Measurements from ENCODE around the gene PHACTR3.

Gene PHACTR3

GRCh38 chr20:59574308-59574707 lies 30.0 kb upstream of the PHACTR3 start:
- Histone ChIP-seq H3K79me2 (ENCODE audit: control insufficient read depth, insufficient read depth, low read length, unreplicated experiment) (no peaks in the 10 kb centered on the region), H3K4me1 (ENCODE audit: control insufficient read depth, insufficient read depth, low read length, unreplicated experiment) (no peaks in the 10 kb centered on the region), H3K36me3 (ENCODE audit: insufficient read depth, low read length) (no peaks in the 10 kb centered on the region), H3K4me3 (ENCODE audit: low read depth, low read length) (no peak overlapping the region), H3K27me3 (ENCODE audit: insufficient read depth, low read length) (peaks cover 33% of the 10 kb centered on the region; the same call in 1 of the 2 replicates), H2AFZ (ENCODE audit: low read length, unreplicated experiment) (no peak overlapping the region), H3K27ac (ENCODE audit: low read depth, low read length) (no peak overlapping the region)

DNA sequence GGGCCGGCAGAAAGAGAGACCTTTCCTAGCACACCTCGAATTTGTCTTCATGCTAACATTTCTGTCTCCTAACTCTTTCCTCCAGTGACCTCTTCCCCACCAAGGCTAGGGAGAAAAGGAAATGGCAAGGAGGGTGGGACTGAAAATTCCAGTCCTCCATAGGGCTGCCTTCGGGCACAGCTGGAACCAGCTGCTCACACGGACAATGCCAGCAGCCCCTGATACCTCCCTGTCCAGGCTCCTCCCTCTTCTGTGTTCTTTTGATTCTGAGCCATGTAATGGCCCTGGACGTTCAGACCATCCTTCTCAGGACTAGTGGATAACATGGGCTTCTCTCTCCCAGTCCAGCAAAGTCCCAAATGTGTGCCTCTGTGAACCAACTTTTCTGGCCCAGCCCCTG lies 29.1 kb upstream of the PHACTR3 start:
- no peaks in the 10 kb centered on the region for H3K36me3 ChIP-seq (ENCODE audit: insufficient read depth, low read length)
- peaks cover 33% of the 10 kb centered on the region; the same call in 1 of the 2 replicates for H3K27me3 ChIP-seq (ENCODE audit: insufficient read depth, low read length)
- no peaks in the 10 kb centered on the region for H3K4me1 ChIP-seq (ENCODE audit: control insufficient read depth, insufficient read depth, low read length, unreplicated experiment)
- H2AFZ ChIP-seq (ENCODE audit: low read length, unreplicated experiment), result no peak overlapping the region
- no peak overlapping the region for H3K4me3 ChIP-seq (ENCODE audit: low read depth, low read length)
- no peaks in the 10 kb centered on the region for H3K79me2 ChIP-seq (ENCODE audit: control insufficient read depth, insufficient read depth, low read length, unreplicated experiment)
- no peak overlapping the region for H3K27ac ChIP-seq (ENCODE audit: low read depth, low read length)

GRCh38 chr20:59575653-59576052 lies 28.7 kb upstream of the PHACTR3 start:
- Histone ChIP-seq H3K27me3 (ENCODE audit: insufficient read depth, low read length) (peaks cover 33% of the 10 kb centered on the region; the same call in 1 of the 2 replicates), H3K36me3 (ENCODE audit: insufficient read depth, low read length) (no peaks in the 10 kb centered on the region), H3K27ac (ENCODE audit: low read depth, low read length) (no peak overlapping the region), H3K4me1 (ENCODE audit: control insufficient read depth, insufficient read depth, low read length, unreplicated experiment) (no peaks in the 10 kb centered on the region), H3K4me3 (ENCODE audit: low read depth, low read length) (no peak overlapping the region), H3K79me2 (ENCODE audit: control insufficient read depth, insufficient read depth, low read length, unreplicated experiment) (no peaks in the 10 kb centered on the region), H2AFZ (ENCODE audit: low read length, unreplicated experiment) (no peak overlapping the region)

- H2AFZ ChIP-seq (ENCODE audit: low read length, unreplicated experiment), result no peak overlapping the region
- no peaks in the 10 kb centered on the region for H3K4me1 ChIP-seq (ENCODE audit: control insufficient read depth, insufficient read depth, low read length, unreplicated experiment)
- H3K4me3 ChIP-seq (ENCODE audit: low read depth, low read length), result no peak overlapping the region
- H3K79me2 ChIP-seq (ENCODE audit: control insufficient read depth, insufficient read depth, low read length, unreplicated experiment), result no peaks in the 10 kb centered on the region
- no peak overlapping the region for H3K27ac ChIP-seq (ENCODE audit: low read depth, low read length)
- H3K36me3 ChIP-seq (ENCODE audit: insufficient read depth, low read length), result no peaks in the 10 kb centered on the region
- H3K27me3 ChIP-seq (ENCODE audit: insufficient read depth, low read length), result peaks cover 33% of the 10 kb centered on the region; the same call in 1 of the 2 replicates
These were observed 28.0 kb upstream of the PHACTR3 start for GRCh38 chr20:59576216-59576953.

DNA sequence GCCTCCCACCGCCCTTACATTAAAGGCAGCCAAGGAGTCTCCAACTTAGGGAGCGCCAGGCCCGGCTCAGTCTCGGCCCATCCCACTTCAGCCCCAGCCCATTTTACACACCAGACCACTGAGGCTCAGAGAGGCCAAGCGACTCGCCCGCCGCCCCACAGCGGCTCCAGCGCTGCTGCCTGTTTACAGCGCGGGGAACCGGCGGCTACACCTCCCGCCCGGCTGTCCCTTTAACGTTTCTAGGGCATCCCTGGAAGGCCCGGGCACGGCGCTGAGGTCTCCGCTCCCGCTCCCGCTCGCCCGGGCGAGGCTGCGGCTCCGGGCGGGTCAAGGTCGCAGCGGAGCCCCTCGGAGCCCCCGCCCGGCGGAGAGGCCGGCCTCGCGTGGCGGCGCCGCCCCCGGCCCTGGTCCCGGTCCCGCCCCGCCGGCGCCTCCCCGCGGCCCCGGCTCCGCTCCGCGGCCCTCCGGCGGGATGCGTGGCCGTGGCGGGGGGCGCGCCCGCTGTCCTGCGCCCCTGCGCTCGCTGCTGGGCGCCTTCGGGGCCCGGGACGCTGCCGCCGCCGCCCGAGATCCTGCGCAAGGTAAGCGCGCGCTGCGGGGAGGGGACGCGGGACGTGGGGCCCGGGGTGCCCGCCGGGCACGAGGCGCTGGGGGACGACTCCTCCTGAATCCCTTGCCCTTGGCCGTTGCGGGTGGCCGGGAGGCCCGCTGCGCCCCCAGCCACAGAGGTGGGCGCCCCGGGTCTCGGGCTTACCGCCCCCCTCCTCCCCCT lies 27.1 kb upstream of the PHACTR3 start:
- no peak overlapping the region for H3K4me3 ChIP-seq (ENCODE audit: low read depth, low read length)
- H3K4me1 ChIP-seq (ENCODE audit: control insufficient read depth, insufficient read depth, low read length, unreplicated experiment), result no peaks in the 10 kb centered on the region
- H3K27me3 ChIP-seq (ENCODE audit: insufficient read depth, low read length), result peaks cover 33% of the 10 kb centered on the region; the same call in 1 of the 2 replicates
- no peak overlapping the region for H2AFZ ChIP-seq (ENCODE audit: low read length, unreplicated experiment)
- H3K79me2 ChIP-seq (ENCODE audit: control insufficient read depth, insufficient read depth, low read length, unreplicated experiment), result no peaks in the 10 kb centered on the region
- H3K27ac ChIP-seq (ENCODE audit: low read depth, low read length), result no peak overlapping the region
- no peaks in the 10 kb centered on the region for H3K36me3 ChIP-seq (ENCODE audit: insufficient read depth, low read length)

- Histone ChIP-seq H3K27ac (ENCODE audit: low read depth, low read length) (no peak overlapping the region), H3K79me2 (ENCODE audit: control insufficient read depth, insufficient read depth, low read length, unreplicated experiment) (no peaks in the 10 kb centered on the region), H3K27me3 (ENCODE audit: insufficient read depth, low read length) (peaks cover 33% of the 10 kb centered on the region; the same call in 1 of the 2 replicates), H3K36me3 (ENCODE audit: insufficient read depth, low read length) (no peaks in the 10 kb centered on the region), H2AFZ (ENCODE audit: low read length, unreplicated experiment) (no peak overlapping the region), H3K4me3 (ENCODE audit: low read depth, low read length) (no peak overlapping the region), H3K4me1 (ENCODE audit: control insufficient read depth, insufficient read depth, low read length, unreplicated experiment) (no peaks in the 10 kb centered on the region)
These were observed 26.4 kb upstream of the PHACTR3 start for GRCh38 chr20:59577809-59578435.

DNA sequence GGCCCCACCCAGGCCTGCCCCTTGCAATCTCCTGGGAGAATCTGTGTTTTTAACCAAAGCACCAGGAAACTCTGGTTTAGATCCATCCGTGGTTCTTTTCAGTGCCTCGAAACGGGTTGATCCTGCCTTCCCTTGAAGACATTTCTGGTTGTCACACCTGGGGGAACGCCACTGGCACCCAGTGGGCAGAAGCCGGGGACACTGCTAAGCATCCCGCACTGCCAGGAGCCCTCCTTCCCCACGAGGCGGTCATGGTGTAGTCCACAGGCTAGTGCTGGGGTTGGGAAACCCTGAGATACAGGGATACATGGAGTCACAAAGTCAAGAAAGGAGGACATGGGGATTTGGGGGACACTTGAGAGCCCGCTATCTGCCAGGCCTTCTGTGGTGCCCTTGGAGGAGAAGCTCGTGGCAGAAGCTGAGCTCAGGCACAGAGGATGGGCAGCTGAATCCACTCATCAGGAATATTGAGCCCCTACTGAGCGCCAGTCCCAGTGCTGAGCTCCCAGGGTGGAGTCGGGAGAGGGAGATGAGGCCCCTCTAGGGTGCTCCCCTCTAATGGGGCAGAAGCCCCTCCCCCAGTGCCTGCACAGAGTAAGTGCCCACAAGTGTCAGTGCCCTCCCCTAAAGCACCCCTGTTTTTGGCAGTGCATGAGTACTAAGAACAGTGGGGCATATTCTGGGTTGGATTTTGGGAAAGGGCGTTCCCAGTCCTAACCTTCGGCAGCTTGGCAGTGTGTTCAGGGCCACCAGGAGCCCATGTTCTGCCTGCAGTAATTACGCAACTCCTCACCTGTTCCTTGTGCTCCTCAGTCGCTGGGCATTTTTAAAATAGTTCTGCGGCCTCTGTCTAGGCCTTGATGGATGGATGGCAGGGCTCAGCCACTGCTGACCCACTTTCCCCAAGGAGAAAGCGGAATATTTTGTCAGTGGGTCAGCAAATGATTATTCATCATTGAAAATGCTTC lies 25.6 kb upstream of the PHACTR3 start:
- Histone ChIP-seq H3K36me3 (ENCODE audit: insufficient read depth, low read length) (no peaks in the 10 kb centered on the region), H3K27me3 (ENCODE audit: insufficient read depth, low read length) (peaks cover 33% of the 10 kb centered on the region; the same call in 1 of the 2 replicates), H3K79me2 (ENCODE audit: control insufficient read depth, insufficient read depth, low read length, unreplicated experiment) (no peaks in the 10 kb centered on the region), H2AFZ (ENCODE audit: low read length, unreplicated experiment) (no peak overlapping the region), H3K4me3 (ENCODE audit: low read depth, low read length) (no peak overlapping the region), H3K4me1 (ENCODE audit: control insufficient read depth, insufficient read depth, low read length, unreplicated experiment) (no peaks in the 10 kb centered on the region), H3K27ac (ENCODE audit: low read depth, low read length) (no peak overlapping the region)

GRCh38 chr20:59579404-59580145 lies 24.8 kb upstream of the PHACTR3 start:
- Histone ChIP-seq H3K27me3 (ENCODE audit: insufficient read depth, low read length) (peaks cover 30% of the 10 kb centered on the region; the same call in 1 of the 2 replicates), H3K79me2 (ENCODE audit: control insufficient read depth, insufficient read depth, low read length, unreplicated experiment) (no peaks in the 10 kb centered on the region)

DNA sequence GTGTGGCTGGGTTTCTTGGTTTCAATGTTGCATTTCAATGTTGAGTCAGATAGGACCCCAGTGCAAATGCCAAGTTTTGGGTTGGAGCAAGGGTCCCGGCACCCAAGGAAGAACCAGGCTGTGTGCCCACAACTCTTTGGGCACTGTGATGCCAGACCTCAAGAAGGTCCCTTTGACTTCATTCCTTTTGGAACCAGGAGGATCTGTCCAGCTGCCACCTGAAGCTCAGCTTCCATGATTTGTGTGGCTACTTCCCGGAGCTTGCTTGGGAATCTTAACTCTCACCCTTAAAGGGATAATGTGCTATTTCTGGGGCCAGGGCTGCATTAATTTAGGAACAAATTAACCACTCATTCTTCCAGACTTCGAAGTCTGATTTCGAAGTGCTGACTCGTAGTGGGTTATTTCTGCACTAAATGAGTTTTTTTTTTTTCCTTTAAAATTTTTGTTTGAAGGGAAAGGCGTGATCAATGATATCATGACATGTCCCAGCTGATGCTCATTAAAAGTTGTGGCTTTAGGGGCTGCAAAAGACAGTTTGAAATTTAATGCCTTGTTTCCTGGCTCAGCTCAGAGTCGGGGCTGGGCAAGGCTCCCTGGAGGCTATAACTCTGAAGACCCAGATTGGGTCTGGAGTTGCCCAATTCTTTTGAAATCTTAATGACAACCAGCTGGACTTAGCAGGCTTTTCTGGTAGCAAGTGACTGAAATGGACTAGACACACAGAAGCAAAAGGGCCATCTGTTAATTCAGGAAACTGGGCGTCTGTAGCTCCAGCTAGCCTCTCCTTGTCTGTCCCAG lies 24.0 kb upstream of the PHACTR3 start:
- Histone ChIP-seq H3K4me1 (ENCODE audit: control insufficient read depth, insufficient read depth, low read length, unreplicated experiment) (no peaks in the 10 kb centered on the region), H2AFZ (ENCODE audit: low read length, unreplicated experiment) (no peak overlapping the region), H3K27ac (ENCODE audit: low read depth, low read length) (no peak overlapping the region), H3K36me3 (ENCODE audit: insufficient read depth, low read length) (no peaks in the 10 kb centered on the region), H3K4me3 (ENCODE audit: low read depth, low read length) (no peak overlapping the region), H3K27me3 (ENCODE audit: insufficient read depth, low read length) (peaks cover 30% of the 10 kb centered on the region; the same call in 1 of the 2 replicates), H3K79me2 (ENCODE audit: control insufficient read depth, insufficient read depth, low read length, unreplicated experiment) (no peaks in the 10 kb centered on the region)

More at GRCh38 chr20:59579404-59580145, 24.8 kb upstream of the PHACTR3 start:
- H3K4me3 ChIP-seq (ENCODE audit: low read depth, low read length), result no peak overlapping the region
- no peaks in the 10 kb centered on the region for H3K4me1 ChIP-seq (ENCODE audit: control insufficient read depth, insufficient read depth, low read length, unreplicated experiment)
- no peaks in the 10 kb centered on the region for H3K36me3 ChIP-seq (ENCODE audit: insufficient read depth, low read length)
- no peak overlapping the region for H3K27ac ChIP-seq (ENCODE audit: low read depth, low read length)
- no peak overlapping the region for H2AFZ ChIP-seq (ENCODE audit: low read length, unreplicated experiment)
